D721Med (cell line): ENCODE results near the gene UBE2D1.

Experiments used
- DNase-seq: peaks from one replicate; pipeline ENCODE4 v3.0.0; 2011; ENCODE audit warnings: low spot score; ENCODE audit not compliant: insufficient read length
- FAIRE-seq: peaks from 2 replicates; lab custom pipeline; 2011; peaks lifted over from hg19 to GRCh38; lab: Jason Lieb, UNC
- CTCF ChIP-seq: IDR thresholded peaks from 2 replicates; pipeline ENCODE4 v1.5.1; 2012; ENCODE audit warnings: mild to moderate bottlenecking, control low read depth; ENCODE audit not compliant: insufficient read depth; ENCODE audit errors: missing control alignments

Gene UBE2D1

GRCh38 chr10:58322072-58322834 lies 12.6 kb upstream of the UBE2D1 start:
- DNase-seq = no peak
- no peak for TF ChIP-seq CTCF
- FAIRE-seq = no peak

GRCh38 chr10:58322835-58323209 lies 12.0 kb upstream of the UBE2D1 start:
- no peak for TF ChIP-seq CTCF
- FAIRE-seq (no peak), DNase-seq (no peak)

GRCh38 chr10:58326967-58327381 lies 7.8 kb upstream of the UBE2D1 start:
- DNase-seq (no peak), FAIRE-seq (no peak)
- no peak for TF ChIP-seq CTCF

- TF ChIP-seq CTCF = no peak
- DNase-seq (no peak), FAIRE-seq (no peak)
These were observed 6.6 kb upstream of the UBE2D1 start for GRCh38 chr10:58328233-58328632.

- FAIRE-seq (no peak), DNase-seq (no peak)
- TF ChIP-seq CTCF = no peak
These were observed 4.4 kb upstream of the UBE2D1 start for GRCh38 chr10:58330431-58330830.

GRCh38 chr10:58331646-58332045 lies 3.2 kb upstream of the UBE2D1 start:
- TF ChIP-seq CTCF = no peak
- DNase-seq (no peak), FAIRE-seq (no peak)

- FAIRE-seq (no peak), DNase-seq (no peak)
- TF ChIP-seq CTCF = no peak
These were observed 650 bp downstream of the UBE2D1 start for GRCh38 chr10:58335306-58336005.
